T-cell (primary cell): ENCODE measurements around the gene SSBP4. TPM values are rescaled to one million over a fixed set of nuclear protein-coding genes. Genes with fewer than 3 reads are reported as not detected.
A peak's percentile ranks its signal among the peaks of the same experiment; 100 is the strongest.

ENCODE experiments used
- ATAC-seq, 4 experiments: fragments of 200-7000 bp in 3 of 4; fragments of 150-1000 bp in 1 of 4; cut with Tn5 transposase; replicated peaks in 1 of 4; 1 replicate in 3 of 4; 2 replicates in 1 of 4; pipeline ENCODE4 v1.10.0; 2021; ENCODE audit warnings: moderate library complexity in 3 of 4, mild to moderate bottlenecking in 2 of 4, moderate number of reproducible peaks in 1 of 4
- CTCF ChIA-PET, 2 donors: fragments of 300-600 bp; sonication (Branson Sonifier 250); formaldehyde crosslinking; loops; one replicate each; lab custom pipeline; 2022; ENCODE audit warnings: antibody characterized with exemption in 2 of 2; lab: Charles Lee
- POLR2A ChIA-PET, 2 donors: fragments of 300-600 bp; sonication (Branson Sonifier 250); formaldehyde crosslinking; loops; one replicate each; lab custom pipeline; 2022; ENCODE audit warnings: antibody characterized with exemption in 2 of 2; lab: Charles Lee
- DNase-seq, 35 experiments: peaks; one replicate each; pipeline versions ENCODE4 v3.0.0 to v3.0.0-alpha.2; 2013 to 2023
- H3K27ac ChIP-seq: one replicate; pipeline ENCODE4 v1.5.1; 2013; ENCODE audit warnings: low read length
- H3K27me3 ChIP-seq, 2 experiments: replicated peaks in 1 of 2; 1 replicate in 1 of 2; 2 replicates in 1 of 2; pipeline versions ENCODE4 v1.6.1 to v1.7.0; 2013; ENCODE audit warnings: low read length in 1 of 2, mixed read lengths in 1 of 2; ENCODE audit not compliant: control insufficient read depth in 2 of 2, insufficient read depth in 2 of 2; ENCODE audit errors: extremely low read depth in 1 of 2
- H3K36me3 ChIP-seq, 2 donors: 1 replicate in 1 of 2; 2 replicates in 1 of 2; pipeline versions ENCODE4 v1.6.1 to v1.7.0; 2013; ENCODE audit warnings: low read length in 1 of 2; ENCODE audit not compliant: control insufficient read depth in 2 of 2, insufficient read depth in 1 of 2; ENCODE audit errors: extremely low read depth in 1 of 2
- H3K4me1 ChIP-seq, 2 experiments: 1 replicate in 1 of 2; 2 replicates in 1 of 2; pipeline versions ENCODE4 v1.6.1 to v1.7.0; 2013; ENCODE audit warnings: low read length in 2 of 2, mixed read lengths in 1 of 2; ENCODE audit not compliant: insufficient read depth in 2 of 2, control insufficient read depth in 1 of 2; ENCODE audit errors: extremely low read depth in 1 of 2
- H3K4me3 ChIP-seq, 2 donors: 1 replicate in 1 of 2; 2 replicates in 1 of 2; pipeline versions ENCODE4 v1.5.1 to v1.7.0; 2013; ENCODE audit warnings: mild to moderate bottlenecking in 2 of 2, low read length in 1 of 2, moderate library complexity in 1 of 2; ENCODE audit not compliant: control insufficient read depth in 1 of 2; ENCODE audit errors: extremely low read depth in 1 of 2
- H3K9me3 ChIP-seq: 2 replicates; pipeline ENCODE4 v1.7.0; 2013
- H3K27ac Mint-ChIP-seq, 2 donors: one replicate each; pipeline ENCODE4 v1.8.0; 2020 to 2021; ENCODE audit warnings: mild to moderate bottlenecking in 2 of 2, mixed read lengths in 2 of 2
- H3K27me3 Mint-ChIP-seq, 2 donors: one replicate each; pipeline ENCODE4 v1.8.0; 2021 to 2022; ENCODE audit warnings: mixed read lengths in 2 of 2
- H3K36me3 Mint-ChIP-seq: one replicate; pipeline ENCODE4 v1.8.0; 2021; ENCODE audit warnings: mixed read lengths
- H3K4me1 Mint-ChIP-seq, 3 donors: one replicate each; pipeline ENCODE4 v1.8.0; 2020 to 2022; ENCODE audit warnings: mixed read lengths in 3 of 3, mild to moderate bottlenecking in 1 of 3
- H3K4me3 Mint-ChIP-seq, 3 donors: one replicate each; pipeline ENCODE4 v1.8.0; 2020 to 2022; ENCODE audit warnings: mild to moderate bottlenecking in 3 of 3, mixed read lengths in 3 of 3, moderate library complexity in 3 of 3
- H3K9me3 Mint-ChIP-seq, 3 donors: one replicate each; pipeline ENCODE4 v1.8.0; 2020 to 2022; ENCODE audit warnings: mixed read lengths in 3 of 3
- WGBS: methylation state at CpG from one replicate; pipeline ENCODE4 v1.1.5; 2013; ENCODE audit warnings: missing lambda C conversion rate; ENCODE audit not compliant: insufficient coverage; 5-methylcytosine and 5-hydroxymethylcytosine counted together
- total RNA-seq, 35 experiments: library from RNA in 6 of 35; stranded (reverse) in 6 of 35; fragments of 120-200 nt in 1 of 35; gene quantifications; one replicate each; pipeline versions ENCODE4 v1.2.1 to v1.2.4 and lab custom pipeline; 2013 to 2026

SSBP4 gene
- total RNA-seq, 5 donors from 2014 or later (not counting 1 experiment from before 2014, with no cell fraction given), result 71.3 to 127 (median 102) TPM

DNA sequence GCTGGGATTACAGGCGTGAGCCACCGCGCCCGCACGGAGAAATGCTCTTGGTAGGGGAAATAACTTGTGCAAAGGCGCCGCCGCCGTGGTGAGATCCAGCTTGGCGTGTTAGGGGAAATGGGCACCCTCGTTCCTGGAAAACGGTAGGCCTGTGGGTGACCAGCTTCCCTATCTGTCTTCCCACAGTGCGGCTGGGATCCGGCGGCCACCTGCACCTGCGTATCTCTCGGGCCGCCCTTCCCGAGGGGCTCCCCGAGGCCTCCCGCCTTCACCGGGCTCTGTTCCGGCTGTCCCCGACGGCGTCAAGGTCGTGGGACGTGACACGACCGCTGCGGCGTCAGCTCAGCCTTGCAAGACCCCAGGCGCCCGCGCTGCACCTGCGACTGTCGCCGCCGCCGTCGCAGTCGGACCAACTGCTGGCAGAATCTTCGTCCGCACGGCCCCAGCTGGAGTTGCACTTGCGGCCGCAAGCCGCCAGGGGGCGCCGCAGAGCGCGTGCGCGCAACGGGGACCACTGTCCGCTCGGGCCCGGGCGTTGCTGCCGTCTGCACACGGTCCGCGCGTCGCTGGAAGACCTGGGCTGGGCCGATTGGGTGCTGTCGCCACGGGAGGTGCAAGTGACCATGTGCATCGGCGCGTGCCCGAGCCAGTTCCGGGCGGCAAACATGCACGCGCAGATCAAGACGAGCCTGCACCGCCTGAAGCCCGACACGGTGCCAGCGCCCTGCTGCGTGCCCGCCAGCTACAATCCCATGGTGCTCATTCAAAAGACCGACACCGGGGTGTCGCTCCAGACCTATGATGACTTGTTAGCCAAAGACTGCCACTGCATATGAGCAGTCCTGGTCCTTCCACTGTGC lies 30.9 kb upstream of the SSBP4 start:
- WGBS, result 1% methylated on average over 86 of the region's 86 CpGs
- Histone ChIP-seq H3K36me3 (no peaks in the 10 kb centered on the region), H3K27ac (no peak overlapping the region), H3K27me3 (peaks cover 0 to 85% of the 10 kb centered on the region in 2 experiments), H3K4me1 (peaks cover 4 to 20% of the 10 kb centered on the region in 2 experiments), H3K9me3 (no peaks in the 10 kb centered on the region), H3K4me3 (peak overlapping the region; percentile 41 to 58)
- H3K27ac Mint-ChIP-seq, result no peak overlapping the region
- ChIA-PET POLR2A (interaction anchor here (0.6 kb wide), 3 partner anchors 11 to 442 kb away, joined by 3 to 4 read pairs (median 3); no protein-coding TSS in a partner anchor), CTCF (interaction anchor here (0.6 to 2.0 kb wide), 9 partner anchors 22 to 890 kb away, joined by 3 to 8 read pairs (median 5); partner anchors contain the start of gene SSBP4 (in 1 of the 2))
- ATAC-seq, result peak; percentile 84 to 92 (median 88)
- H3K4me3 Mint-ChIP-seq, result peak overlapping the region; percentile 75 to 79 (median 76)
- H3K36me3 Mint-ChIP-seq, result no peaks in the 10 kb centered on the region
- no peaks in the 10 kb centered on the region for H3K9me3 Mint-ChIP-seq
- peaks cover 10 to 19% (median 12%) of the 10 kb centered on the region in 3 donors for H3K4me1 Mint-ChIP-seq
- peaks cover 14 to 52% of the 10 kb centered on the region in 2 donors for H3K27me3 Mint-ChIP-seq
- DNase-seq, result peak; percentile 31 to 86 (median 66)

DNA sequence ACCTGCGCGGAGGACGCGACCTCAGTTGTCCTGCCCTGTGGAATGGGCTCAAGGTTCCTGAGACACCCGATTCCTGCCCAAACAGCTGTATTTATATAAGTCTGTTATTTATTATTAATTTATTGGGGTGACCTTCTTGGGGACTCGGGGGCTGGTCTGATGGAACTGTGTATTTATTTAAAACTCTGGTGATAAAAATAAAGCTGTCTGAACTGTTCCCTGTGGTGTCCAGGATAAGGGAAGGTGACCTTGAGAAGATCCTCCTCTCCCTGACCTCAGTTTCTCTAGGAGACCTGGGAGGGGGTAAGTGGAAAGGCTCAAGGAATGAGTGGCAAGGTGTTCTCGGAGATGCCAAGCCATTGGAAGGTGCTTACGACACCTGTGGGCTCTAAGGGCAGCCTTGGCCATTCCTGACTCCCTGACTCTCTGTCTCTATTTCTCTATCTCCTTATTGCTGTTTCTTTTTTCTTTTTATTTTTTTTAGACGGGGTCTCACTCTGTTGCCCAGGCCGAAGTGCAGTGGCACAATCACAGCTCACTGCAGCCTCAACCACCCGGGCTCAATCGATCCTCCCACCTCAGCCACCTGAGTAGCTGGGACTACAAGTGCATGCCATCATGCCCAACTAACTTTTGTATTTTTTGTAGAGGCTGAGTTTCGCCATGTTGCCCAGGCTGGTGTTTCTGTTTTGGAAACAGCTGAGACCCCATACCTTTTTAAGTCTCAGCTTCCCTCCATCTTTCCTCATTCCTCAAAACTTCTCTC lies 30.1 kb upstream of the SSBP4 start:
- Histone ChIP-seq H3K27me3 (peaks cover 0 to 83% of the 10 kb centered on the region in 2 experiments), H3K4me1 (peaks cover 4 to 20% of the 10 kb centered on the region in 2 experiments), H3K36me3 (no peaks in the 10 kb centered on the region), H3K4me3 (peak overlapping the region in 1 of 2 donors; percentile 41), H3K27ac (no peak overlapping the region), H3K9me3 (no peaks in the 10 kb centered on the region)
- peaks cover 10 to 19% (median 12%) of the 10 kb centered on the region in 3 donors for H3K4me1 Mint-ChIP-seq
- H3K27me3 Mint-ChIP-seq, result peaks cover 18 to 52% of the 10 kb centered on the region in 2 donors
- WGBS, result 88% methylated on average over 7 of the region's 13 CpGs
- H3K9me3 Mint-ChIP-seq, result no peaks in the 10 kb centered on the region
- DNase-seq (no peak), ATAC-seq (no peak)
- H3K4me3 Mint-ChIP-seq, result peak overlapping the region; percentile 75 to 79 (median 76)
- H3K36me3 Mint-ChIP-seq, result no peaks in the 10 kb centered on the region
- ChIA-PET CTCF (interaction anchor here (0.6 to 2.0 kb wide), 6 partner anchors 9 to 33 kb away, joined by 4 to 6 read pairs (median 5); partner anchors contain the start of gene SSBP4 (in 1 of the 2)), POLR2A (interaction anchor here in 1 of 2 donors (0.6 kb wide), 1 partner anchor 9 kb away, joined by 3 read pairs; no protein-coding TSS in a partner anchor)
- H3K27ac Mint-ChIP-seq, result no peak overlapping the region

DNA sequence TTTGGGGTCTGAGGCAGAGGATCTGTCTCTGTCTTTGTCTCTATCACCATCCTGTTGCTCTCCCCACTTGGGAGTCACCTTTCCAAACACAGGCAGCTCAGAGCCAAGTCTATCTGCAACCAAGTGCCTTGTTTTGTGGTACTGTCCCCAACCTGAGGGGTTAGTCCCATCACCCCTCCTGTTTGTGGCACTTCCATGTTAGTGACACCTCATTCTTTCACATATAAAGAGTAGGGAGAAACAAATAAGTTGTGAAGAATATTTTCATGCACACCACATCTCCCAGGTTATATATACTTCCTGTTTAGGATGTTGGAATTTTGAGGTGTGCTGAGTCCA lies 29.5 kb upstream of the SSBP4 start:
- Histone ChIP-seq H3K27ac (no peak overlapping the region), H3K9me3 (no peaks in the 10 kb centered on the region), H3K36me3 (no peaks in the 10 kb centered on the region), H3K4me3 (no peak overlapping the region), H3K4me1 (peaks cover 4 to 20% of the 10 kb centered on the region in 2 experiments), H3K27me3 (peaks cover 0 to 82% of the 10 kb centered on the region in 2 experiments)
- ATAC-seq (no peak), DNase-seq (no peak)
- Mint-ChIP-seq H3K4me3 (peak overlapping the region in 1 of 3 donors; percentile 75), H3K36me3 (no peaks in the 10 kb centered on the region), H3K27me3 (peaks cover 14 to 51% of the 10 kb centered on the region in 2 donors), H3K4me1 (peaks cover 10 to 19% (median 12%) of the 10 kb centered on the region in 3 donors), H3K27ac (no peak overlapping the region), H3K9me3 (no peaks in the 10 kb centered on the region)
- ChIA-PET CTCF (interaction anchor here (1.1 to 2.0 kb wide), 2 partner anchors 22 to 25 kb away, joined by 6 read pairs; no protein-coding TSS in a partner anchor), POLR2A (no interaction called here)

DNA sequence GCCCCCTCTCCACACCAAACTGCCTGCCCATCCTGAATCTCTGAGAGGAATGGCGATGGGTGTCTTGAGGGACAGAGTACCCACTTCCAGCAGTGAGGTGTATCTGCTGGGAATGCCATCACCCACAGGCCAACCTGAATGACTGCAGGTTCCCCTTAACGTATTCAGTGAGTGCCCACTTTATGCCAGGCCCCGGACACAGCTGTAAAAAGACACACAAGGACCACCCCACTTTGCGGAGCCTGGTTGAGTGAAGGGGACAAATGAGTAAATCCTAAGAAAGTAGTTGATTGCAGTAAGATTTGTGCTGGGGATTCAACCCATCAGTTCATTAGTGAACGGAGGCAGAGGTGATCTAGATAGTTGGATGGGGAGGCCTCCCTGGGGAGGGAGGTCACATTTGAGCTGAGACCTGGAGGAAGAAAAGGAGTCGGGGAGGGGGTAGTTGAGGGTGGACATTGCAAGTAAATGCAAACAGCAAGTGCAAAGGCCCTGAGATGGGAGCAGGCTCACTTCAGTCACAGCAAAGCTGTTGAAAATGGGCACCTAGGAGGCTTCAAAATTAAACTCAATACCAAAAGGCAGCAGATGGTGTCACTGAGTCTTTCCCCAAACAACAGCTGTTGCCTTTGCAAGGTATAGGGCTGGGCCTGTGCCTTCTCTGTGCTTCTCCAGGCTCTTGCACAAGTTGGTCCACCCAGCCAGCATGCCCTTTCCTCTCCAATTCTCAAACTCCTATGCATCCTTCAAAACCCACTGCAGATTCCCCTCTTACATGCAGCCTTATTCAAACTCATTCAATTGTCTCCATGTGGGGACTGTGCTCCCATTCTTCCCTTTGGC lies 28.9 kb upstream of the SSBP4 start:
- ATAC-seq (no peak), DNase-seq (no peak)
- no peak overlapping the region for H3K27ac ChIP-seq
- H3K27me3 Mint-ChIP-seq, result peaks cover 14 to 45% of the 10 kb centered on the region in 2 donors
- H3K27ac Mint-ChIP-seq, result no peak overlapping the region
- 95% methylated on average over 2 of the region's 6 CpGs for WGBS
- H3K27me3 ChIP-seq, result peaks cover 0 to 78% of the 10 kb centered on the region in 2 experiments
- CTCF ChIA-PET, result interaction anchor here (0.7 to 2.0 kb wide), 3 partner anchors 21 to 255 kb away, joined by 4 to 6 read pairs (median 5); no protein-coding TSS in a partner anchor
- POLR2A ChIA-PET, result no interaction called here
- H3K4me1 ChIP-seq, result peaks cover 4 to 20% of the 10 kb centered on the region in 2 experiments
- H3K9me3 Mint-ChIP-seq, result no peaks in the 10 kb centered on the region
- H3K9me3 ChIP-seq, result no peaks in the 10 kb centered on the region
- peak overlapping the region in 1 of 3 donors; percentile 75 for H3K4me3 Mint-ChIP-seq
- H3K4me1 Mint-ChIP-seq, result peaks cover 10 to 19% (median 12%) of the 10 kb centered on the region in 3 donors
- H3K36me3 Mint-ChIP-seq, result no peaks in the 10 kb centered on the region
- H3K4me3 ChIP-seq, result no peak overlapping the region
- no peaks in the 10 kb centered on the region for H3K36me3 ChIP-seq

DNA sequence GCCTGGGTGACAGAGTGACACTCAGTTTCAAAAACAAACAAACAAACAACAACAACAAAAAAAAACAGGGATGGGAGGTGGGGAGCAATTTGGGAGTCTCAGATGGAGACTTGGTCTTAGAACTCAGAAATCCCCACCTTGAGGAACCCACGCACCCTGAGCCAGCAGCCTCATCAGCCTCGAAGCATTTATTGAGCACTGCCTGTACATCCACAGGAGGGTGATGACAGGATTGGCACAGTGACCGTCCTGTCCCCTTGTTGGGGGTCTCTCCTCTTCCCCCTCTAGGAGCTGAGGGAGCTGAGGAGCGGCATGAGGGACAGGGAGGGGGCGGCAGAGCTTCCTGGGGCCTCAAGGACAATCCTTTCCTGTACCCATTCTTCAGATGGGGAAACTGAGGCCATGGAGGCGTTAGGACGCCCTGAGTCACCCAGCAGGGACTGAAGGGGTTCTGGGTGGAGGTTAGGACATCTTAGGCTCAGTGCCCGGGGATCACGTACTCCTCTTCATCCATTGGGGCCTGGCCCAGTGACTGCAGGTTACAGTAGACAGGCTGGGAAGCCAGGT lies 27.6 kb upstream of the SSBP4 start:
- DNase-seq, result no peak
- Histone ChIP-seq H3K27me3 (peaks cover 0 to 73% of the 10 kb centered on the region in 2 experiments), H3K27ac (no peak overlapping the region), H3K36me3 (no peaks in the 10 kb centered on the region), H3K4me3 (no peak overlapping the region), H3K4me1 (peaks cover 4 to 16% of the 10 kb centered on the region in 2 experiments), H3K9me3 (no peaks in the 10 kb centered on the region)
- no peak for ATAC-seq
- Mint-ChIP-seq H3K4me3 (no peak overlapping the region), H3K36me3 (no peaks in the 10 kb centered on the region), H3K27me3 (peaks cover 14 to 35% of the 10 kb centered on the region in 2 donors), H3K9me3 (no peaks in the 10 kb centered on the region), H3K27ac (no peak overlapping the region), H3K4me1 (peaks cover 10 to 19% (median 12%) of the 10 kb centered on the region in 3 donors)
- POLR2A ChIA-PET, result interaction anchor here in 1 of 2 donors (0.7 kb wide), 1 partner anchor 357 kb away, joined by 4 read pairs; no protein-coding TSS in a partner anchor
- CTCF ChIA-PET, result interaction anchor here (0.6 to 1.1 kb wide), 3 partner anchors 139 to 253 kb away, joined by 3 to 4 read pairs (median 4); no protein-coding TSS in a partner anchor
- 80% methylated on average over 4 of the region's 9 CpGs for WGBS
